Measurements from ENCODE around the gene RFXAP. TPM values are rescaled to one million over a fixed set of nuclear protein-coding genes. Genes with fewer than 3 reads are reported as not detected.

Gene RFXAP
- total RNA-seq, 1 donor from 2014 or later: 5.5 TPM

- Histone ChIP-seq H3K4me3 (ENCODE audit: insufficient read depth, low read depth, low read length) (no peak overlapping the region), H3K27me3 (ENCODE audit: insufficient read depth, low read length) (no peaks in the 10 kb centered on the region), H4K20me1 (ENCODE audit: insufficient read depth, low read length) (no peaks in the 10 kb centered on the region), H3K4me1 (ENCODE audit: insufficient read depth, low read length) (no peaks in the 10 kb centered on the region), H2AFZ (ENCODE audit: low read depth, low read length) (no peak overlapping the region), H3K4me2 (ENCODE audit: low read length) (no peak overlapping the region), H3K9me3 (ENCODE audit: insufficient read depth, low read depth, low read length) (no peaks in the 10 kb centered on the region), H3K27ac (ENCODE audit: low read depth, low read length) (no peak overlapping the region), H3K36me3 (ENCODE audit: insufficient read depth, low read length) (no peaks in the 10 kb centered on the region), H3K79me2 (ENCODE audit: insufficient read depth, low read length) (no peaks in the 10 kb centered on the region), H3K9ac (ENCODE audit: low read length) (no peak overlapping the region)
- no peak for TF ChIP-seq EZH2 (IDR thresholded peaks at IDR 0.05; ENCODE audit: insufficient read depth, low read length)
- no peak for TF ChIP-seq CTCF (IDR thresholded peaks at IDR 0.05; ENCODE audit: insufficient read depth, low read depth, low read length)
- no peaks in the 10 kb centered on the region for H3K4me1 Mint-ChIP-seq (ENCODE audit: low read depth, unreplicated experiment)
- H3K9me3 Mint-ChIP-seq (ENCODE audit: unreplicated experiment): no peaks in the 10 kb centered on the region
- DNase-seq (ENCODE audit: low read depth) (no peak), FAIRE-seq (no peak)
- no peak overlapping the region for H3K27ac Mint-ChIP-seq (ENCODE audit: unreplicated experiment)
- H3K36me3 Mint-ChIP-seq (ENCODE audit: low read depth, unreplicated experiment): peaks cover 1% of the 10 kb centered on the region
- H3K4me3 Mint-ChIP-seq (ENCODE audit: unreplicated experiment): no peak overlapping the region
- H3K27me3 Mint-ChIP-seq (ENCODE audit: low read depth, unreplicated experiment): peaks cover 1% of the 10 kb centered on the region
These were observed 56.9 kb downstream of the RFXAP start for GRCh38 chr13:36875961-36876360.

Other genes starting within 250 kb of the RFXAP start
- gene SERTM1, start 145.2 kb upstream of the RFXAP start, total RNA-seq: 0.34 and 0.41 TPM in 2 replicates
- gene SMAD9, start 101.0 kb downstream of the RFXAP start, total RNA-seq: 2.8 and 2.9 TPM in 2 replicates
- gene ALG5, start 180.1 kb downstream of the RFXAP start, total RNA-seq: 26.3 and 29.5 TPM in 2 replicates
- 26.3 and 29.6 TPM in 2 replicates for gene EXOSC8, start 181.6 kb downstream of the RFXAP start, total RNA-seq
- gene SUPT20H, start 240.5 kb downstream of the RFXAP start, total RNA-seq: 80.8 and 87.7 TPM in 2 replicates